T-helper 9 cell (primary cell): ENCODE measurements around the gene APOH.
"Not testable (repeated sequence)": the region's sequence is repeated elsewhere in the genome, so short reads cannot be mapped to it uniquely, and the experiment has no call there.

Experiments used
- DNase-seq: peaks from one replicate; pipeline ENCODE4 v3.0.0-alpha.2; 2020
- total RNA-seq, 2 donors: gene quantifications; one replicate each; lab custom pipeline; 2026; lab: John Stamatoyannopoulos, UW

Gene APOH
- 0 reads per million in 2 donors for total RNA-seq

GRCh38 chr17:66228887-66229782 is at the start of gene APOH:
Gene APOH, minus strand, starts transcription at chr17:66229415. Its CDS starts 36 bp downstream, at chr17:66229379.
- DNase-seq, result no peak

GRCh38 chr17:66277191-66277590 is 48.0 kb upstream of the APOH start:
- DNase-seq, result no peak

- no peak for DNase-seq
These were observed 47.2 kb upstream of the APOH start for GRCh38 chr17:66276328-66276937.

- no peak for DNase-seq
These were observed 46.4 kb upstream of the APOH start for GRCh38 chr17:66275651-66276050.

- DNase-seq, result no peak
These were observed 44.3 kb upstream of the APOH start for GRCh38 chr17:66273586-66273848.

GRCh38 chr17:66272811-66273585 is 43.8 kb upstream of the APOH start:
- DNase-seq, result no peak

GRCh38 chr17:66271512-66271911 is 42.3 kb upstream of the APOH start:
- no peak for DNase-seq

GRCh38 chr17:66270106-66270505 is 40.9 kb upstream of the APOH start:
- no peak for DNase-seq

- no peak for DNase-seq
These were observed 39.2 kb upstream of the APOH start for GRCh38 chr17:66268247-66268927.

- no peak for DNase-seq
These were observed 35.5 kb upstream of the APOH start for GRCh38 chr17:66264696-66265095.

- DNase-seq, result no peak
These were observed 33.6 kb upstream of the APOH start for GRCh38 chr17:66262767-66263166.

GRCh38 chr17:66260688-66261087 is 31.5 kb upstream of the APOH start:
- DNase-seq, result no peak

GRCh38 chr17:66260275-66260674 is 31.1 kb upstream of the APOH start:
- no peak for DNase-seq

GRCh38 chr17:66255527-66255971 is 26.3 kb upstream of the APOH start:
- DNase-seq, result no peak

- no peak for DNase-seq
These were observed 25.9 kb upstream of the APOH start for GRCh38 chr17:66255112-66255511.

GRCh38 chr17:66253458-66253857 is 24.2 kb upstream of the APOH start:
- DNase-seq, result not testable (repeated sequence)

GRCh38 chr17:66250686-66251085 is 21.5 kb upstream of the APOH start:
- no peak for DNase-seq

- no peak for DNase-seq
These were observed 19.1 kb upstream of the APOH start for GRCh38 chr17:66248285-66248684.

- no peak for DNase-seq
These were observed 12.6 kb upstream of the APOH start for GRCh38 chr17:66241839-66242238.

- DNase-seq, result no peak
These were observed 11.4 kb upstream of the APOH start for GRCh38 chr17:66240630-66241029.

GRCh38 chr17:66240013-66240412 is 10.8 kb upstream of the APOH start:
- DNase-seq, result no peak

GRCh38 chr17:66235377-66235994 is 6.3 kb upstream of the APOH start:
- DNase-seq, result no peak

- no peak for DNase-seq
These were observed 5.4 kb upstream of the APOH start for GRCh38 chr17:66234611-66235010.
